HepG2 (cell line): ENCODE measurements around the gene GALNT17.

ENCODE experiments used
- YEATS2 ChIP-seq: sonication (generic); formaldehyde crosslinking; IDR thresholded peaks from 2 replicates; pipeline ENCODE4 v1.4.0; 2020; ENCODE audit warnings: missing genetic modification reagents, borderline replicate concordance
- TF ChIP-seq, protein P1 (sequence below): IDR thresholded peaks from 2 replicates; pipeline ENCODE4 v1.6.1; 2012; ENCODE audit warnings: inconsistent platforms

DNA sequence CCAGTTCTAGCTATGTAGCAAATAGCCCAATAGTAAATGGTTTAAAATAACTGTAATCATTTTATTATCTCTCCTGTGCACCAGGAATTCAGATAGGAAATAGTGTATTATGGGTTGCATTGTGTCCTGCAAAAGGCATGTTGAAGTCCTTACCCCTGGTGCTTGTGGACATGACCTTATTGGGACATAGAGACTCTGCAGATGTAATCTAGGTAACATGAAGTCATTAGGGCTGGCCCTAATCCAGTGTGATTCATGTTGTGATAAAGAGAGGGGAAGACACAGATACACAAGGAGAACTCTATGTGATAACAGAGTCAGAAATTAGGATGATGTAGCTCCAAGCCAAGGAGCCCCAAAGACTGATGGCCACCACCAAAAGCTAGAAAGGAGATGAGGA is 462.8 kb downstream of the GALNT17 start:
- no peak for TF ChIP-seq YEATS2 (CRISPR knock-in tag)
- TF ChIP-seq, protein P1, sequence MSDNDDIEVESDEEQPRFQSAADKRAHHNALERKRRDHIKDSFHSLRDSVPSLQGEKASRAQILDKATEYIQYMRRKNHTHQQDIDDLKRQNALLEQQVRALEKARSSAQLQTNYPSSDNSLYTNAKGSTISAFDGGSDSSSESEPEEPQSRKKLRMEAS: no peak
